Cardiac fibroblast (primary cell): ENCODE measurements around the gene TSPO.

ENCODE experiments used
- DNase-seq, 2 donors: peaks; one replicate each; pipeline versions ENCODE4 v3.0.0 to v3.0.0-alpha.2; 2010; ENCODE audit warnings: low read depth in 2 of 2
- H3K4me3 ChIP-seq, 2 donors: replicated peaks in 1 of 2; 1 replicate in 1 of 2; 2 replicates in 1 of 2; pipeline ENCODE4 v1.5.1; 2011; ENCODE audit warnings: low read depth in 2 of 2, low read length in 2 of 2, mild to moderate bottlenecking in 2 of 2, moderate library complexity in 1 of 2
- TF ChIP-seq, protein P1 (sequence below): IDR thresholded peaks from one replicate; pipeline ENCODE4 v1.5.1; 2011; ENCODE audit warnings: low read depth, mild to moderate bottlenecking, low read length, inconsistent platforms

The TSPO gene

DNA sequence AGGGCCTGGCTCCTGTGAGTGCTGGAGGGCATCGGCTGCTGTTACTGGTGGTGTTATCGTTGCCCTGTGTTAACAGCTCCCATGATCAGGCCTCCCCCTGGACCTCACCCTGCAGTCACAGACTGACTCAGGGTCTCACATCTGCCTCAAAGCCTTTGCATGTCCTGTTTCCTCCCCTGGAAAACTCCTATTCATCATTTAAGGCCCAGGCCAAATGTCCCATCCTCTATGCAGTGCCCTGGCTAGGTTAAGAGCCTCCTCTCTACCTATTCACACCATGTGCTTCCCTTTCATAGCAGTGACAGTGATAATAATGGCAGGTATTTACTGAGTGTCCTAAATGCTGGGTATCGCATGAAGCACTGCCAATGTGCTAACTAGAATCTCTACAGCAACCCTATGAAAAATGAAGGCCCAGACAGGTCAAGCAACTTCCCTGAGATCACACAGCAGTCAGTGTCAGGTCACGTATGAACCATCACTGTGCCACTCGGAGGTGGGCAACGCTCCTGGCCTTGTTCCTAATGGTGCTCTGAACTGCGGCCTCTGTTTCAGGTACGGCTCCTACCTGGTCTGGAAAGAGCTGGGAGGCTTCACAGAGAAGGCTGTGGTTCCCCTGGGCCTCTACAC is 9.3 kb downstream of the TSPO start:
- TF ChIP-seq, protein P1, sequence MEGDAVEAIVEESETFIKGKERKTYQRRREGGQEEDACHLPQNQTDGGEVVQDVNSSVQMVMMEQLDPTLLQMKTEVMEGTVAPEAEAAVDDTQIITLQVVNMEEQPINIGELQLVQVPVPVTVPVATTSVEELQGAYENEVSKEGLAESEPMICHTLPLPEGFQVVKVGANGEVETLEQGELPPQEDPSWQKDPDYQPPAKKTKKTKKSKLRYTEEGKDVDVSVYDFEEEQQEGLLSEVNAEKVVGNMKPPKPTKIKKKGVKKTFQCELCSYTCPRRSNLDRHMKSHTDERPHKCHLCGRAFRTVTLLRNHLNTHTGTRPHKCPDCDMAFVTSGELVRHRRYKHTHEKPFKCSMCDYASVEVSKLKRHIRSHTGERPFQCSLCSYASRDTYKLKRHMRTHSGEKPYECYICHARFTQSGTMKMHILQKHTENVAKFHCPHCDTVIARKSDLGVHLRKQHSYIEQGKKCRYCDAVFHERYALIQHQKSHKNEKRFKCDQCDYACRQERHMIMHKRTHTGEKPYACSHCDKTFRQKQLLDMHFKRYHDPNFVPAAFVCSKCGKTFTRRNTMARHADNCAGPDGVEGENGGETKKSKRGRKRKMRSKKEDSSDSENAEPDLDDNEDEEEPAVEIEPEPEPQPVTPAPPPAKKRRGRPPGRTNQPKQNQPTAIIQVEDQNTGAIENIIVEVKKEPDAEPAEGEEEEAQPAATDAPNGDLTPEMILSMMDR: no peak
- no peak overlapping the region for H3K4me3 ChIP-seq

DNA sequence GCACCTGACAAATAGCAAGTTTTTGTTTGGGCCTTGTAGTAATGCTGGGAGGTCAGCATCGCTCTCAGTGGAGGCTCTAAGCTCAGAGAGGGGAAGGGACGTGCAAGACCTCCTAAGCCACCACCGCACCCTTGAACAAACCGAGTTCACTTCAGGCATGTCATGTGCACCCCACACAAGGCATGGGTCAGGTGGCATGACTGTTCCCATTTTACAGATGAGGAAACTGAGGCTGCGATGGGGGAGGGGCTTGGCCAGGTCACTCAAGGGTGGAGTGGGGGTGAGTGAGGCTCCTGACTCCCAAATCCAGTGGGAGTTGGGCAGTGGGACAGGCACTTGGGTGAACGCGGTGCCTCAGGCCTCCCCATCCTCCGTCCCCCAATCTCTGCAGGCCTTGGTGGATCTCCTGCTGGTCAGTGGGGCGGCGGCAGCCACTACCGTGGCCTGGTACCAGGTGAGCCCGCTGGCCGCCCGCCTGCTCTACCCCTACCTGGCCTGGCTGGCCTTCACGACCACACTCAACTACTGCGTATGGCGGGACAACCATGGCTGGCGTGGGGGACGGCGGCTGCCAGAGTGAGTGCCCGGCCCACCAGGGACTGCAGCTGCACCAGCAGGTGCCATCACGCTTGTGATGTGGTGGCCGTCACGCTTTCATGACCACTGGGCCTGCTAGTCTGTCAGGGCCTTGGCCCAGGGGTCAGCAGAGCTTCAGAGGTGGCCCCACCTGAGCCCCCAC is 11.2 kb downstream of the TSPO start:
- DNase-seq: no peak
- TF ChIP-seq, protein P1: no peak
- no peak overlapping the region for H3K4me3 ChIP-seq

More for the DNA sequence above, 9.3 kb downstream of the TSPO start:
- DNase-seq: no peak

DNA sequence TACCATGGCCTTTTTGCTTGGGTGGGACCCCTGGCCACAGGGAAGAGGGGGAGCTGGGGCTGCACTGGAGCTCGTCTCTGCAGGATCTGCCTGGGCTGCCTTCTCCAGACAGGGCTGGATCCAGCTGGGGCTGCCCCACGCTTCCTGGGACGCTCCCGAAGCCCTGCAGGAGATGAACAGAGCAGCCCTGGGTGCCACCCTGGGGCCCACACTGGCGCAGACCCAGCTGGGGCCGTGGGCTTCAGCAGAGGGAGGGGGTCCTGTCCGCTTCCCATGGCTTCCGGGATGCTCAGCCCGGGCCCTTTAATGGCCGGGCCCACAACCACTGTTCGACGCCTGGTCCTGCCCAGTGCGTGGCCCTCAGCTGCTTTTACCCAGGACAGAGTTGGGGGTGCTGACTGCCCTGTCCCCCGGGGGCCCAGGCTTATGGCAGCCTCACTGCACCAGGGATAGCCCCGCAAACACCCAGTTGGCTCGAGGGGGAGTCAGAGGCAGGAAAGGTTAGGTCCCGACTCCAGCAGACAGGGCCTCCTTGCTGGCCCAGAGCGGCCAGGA is 12.0 kb downstream of the TSPO start:
- H3K4me3 ChIP-seq: no peak overlapping the region
- no peak for DNase-seq
- TF ChIP-seq, protein P1: no peak

DNA sequence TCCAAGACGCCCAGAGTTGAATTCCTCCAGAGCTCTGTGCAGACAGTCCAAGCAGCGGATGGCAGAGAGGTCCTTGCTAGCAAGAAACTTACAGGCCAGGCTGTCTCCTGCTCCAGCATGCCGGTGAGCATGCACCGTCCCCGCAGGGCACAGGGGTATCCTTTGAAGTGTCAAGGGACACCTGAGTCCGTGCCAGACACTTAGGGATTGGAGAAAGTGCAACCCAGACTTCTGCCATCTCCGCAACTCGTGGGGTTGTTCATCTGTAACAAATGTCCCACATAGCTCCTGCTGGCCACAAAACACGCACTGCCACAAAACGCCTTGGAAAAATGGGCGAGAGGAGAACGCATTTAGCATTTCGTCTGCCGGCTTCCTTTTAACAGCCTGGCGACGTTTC is 13.3 kb downstream of the TSPO start:
- DNase-seq: no peak
- H3K4me3 ChIP-seq: no peak overlapping the region
- TF ChIP-seq, protein P1: no peak

DNA sequence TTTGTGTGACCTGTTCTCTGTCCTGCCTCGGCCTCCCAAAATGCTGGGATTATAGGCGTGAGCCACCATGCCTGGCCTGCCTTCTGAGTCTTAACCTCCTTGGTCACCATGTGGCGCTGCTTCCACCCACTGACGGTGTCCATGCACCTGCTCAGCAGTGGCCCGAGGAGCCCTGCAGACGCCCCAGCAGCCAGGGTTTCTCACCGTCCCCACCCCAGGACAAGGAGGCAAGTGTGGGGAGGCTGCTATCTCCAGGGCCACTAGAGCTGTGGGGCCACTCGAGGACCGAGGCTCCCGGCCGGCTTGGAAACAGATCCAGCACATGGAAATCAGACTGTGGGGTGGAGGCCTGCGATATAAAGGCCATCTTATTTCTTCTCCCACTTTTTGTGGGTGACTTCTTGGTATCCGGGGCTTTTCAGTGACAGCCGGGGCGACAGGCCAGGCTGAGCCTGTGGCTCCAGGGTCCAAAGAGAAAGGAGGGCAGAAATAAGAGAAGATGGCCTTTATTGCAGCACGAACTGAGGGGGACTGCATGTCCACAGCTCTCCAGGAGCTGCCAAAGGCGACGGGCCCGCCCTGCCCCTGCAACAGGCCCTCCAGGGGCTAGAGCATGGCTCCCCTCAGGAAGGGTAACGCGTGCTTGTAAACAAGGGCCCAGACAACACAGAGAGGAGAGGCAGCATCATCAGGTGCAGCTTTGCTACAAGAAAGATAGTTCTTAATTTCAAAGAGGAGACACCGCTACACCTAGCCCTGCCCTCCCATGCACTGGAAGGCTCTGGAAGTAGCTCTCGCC is 15.0 kb downstream of the TSPO start:
- no peak overlapping the region for H3K4me3 ChIP-seq
- DNase-seq: no peak
- TF ChIP-seq, protein P1: no peak

DNA sequence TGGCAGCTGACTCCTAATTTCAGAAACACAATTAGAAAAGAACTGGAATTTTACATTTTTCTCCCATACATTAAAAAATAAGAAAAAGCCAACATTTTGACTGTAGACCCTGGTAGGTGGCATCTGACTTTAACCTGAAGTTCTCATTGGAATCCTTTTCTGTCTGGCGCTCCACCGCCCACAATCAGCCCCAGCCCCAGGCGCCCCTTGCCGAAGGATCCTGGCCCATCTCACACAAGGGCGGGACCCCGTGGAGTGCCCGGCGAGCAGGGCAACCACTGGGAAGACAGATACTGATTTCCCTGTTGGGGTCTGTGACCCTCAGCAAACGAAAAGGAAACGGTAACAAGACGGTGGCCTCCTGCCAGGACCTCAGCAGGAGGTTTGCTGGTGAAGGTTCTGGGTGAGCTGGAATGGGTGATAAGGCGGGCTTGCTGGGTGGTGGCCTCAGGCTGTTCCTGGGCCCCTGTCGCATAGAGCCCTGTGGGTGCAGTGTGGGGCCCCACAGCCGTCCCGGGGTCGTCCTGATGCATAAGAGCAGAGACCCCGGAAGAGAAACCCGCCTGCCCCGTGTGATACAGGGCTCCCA is 15.7 kb downstream of the TSPO start:
- DNase-seq: no peak
- no peak overlapping the region for H3K4me3 ChIP-seq
- TF ChIP-seq, protein P1: no peak
